ENCODE data around the gene EFL1. TPM values are rescaled to one million over a fixed set of nuclear protein-coding genes. Genes with fewer than 3 reads are reported as not detected.
A peak's percentile ranks its signal among the peaks of the same experiment; 100 is the strongest.
"Not testable (repeated sequence)": the region's sequence is repeated elsewhere in the genome, so short reads cannot be mapped to it uniquely, and the experiment has no call there.

EFL1 gene
- total RNA-seq, 5 donors from 2014 or later (not counting 1 experiment from before 2014, with no cell fraction given) = 16.5 to 22.0 (median 20.1) TPM

DNA sequence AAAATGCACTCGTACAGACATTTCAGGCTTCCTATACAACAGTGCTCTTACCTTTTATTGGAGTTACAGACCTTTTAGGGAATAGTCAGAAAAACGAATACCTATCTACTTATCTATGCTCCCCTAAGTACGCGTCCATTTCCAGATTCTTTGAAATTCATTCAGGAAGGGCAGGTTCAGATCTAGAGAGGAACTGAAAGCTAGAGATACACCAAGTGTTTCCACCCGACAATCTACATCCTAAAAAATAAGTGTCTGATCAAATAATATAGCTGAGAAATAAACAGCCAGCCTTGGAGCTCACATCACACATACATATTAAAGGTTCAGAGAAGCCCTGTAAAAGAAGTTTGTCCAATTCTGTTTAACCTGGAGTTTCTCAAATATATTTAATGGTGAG lies 18.9 kb downstream of the EFL1 start:
- DNase-seq; CTCF ChIA-PET; H3K27me3 ChIP-seq (replicated peaks in 1 of 2; ENCODE audit: control insufficient read depth in 2 of 2, extremely low read depth in 1 of 2, insufficient read depth in 2 of 2, low read length in 1 of 2): not testable (repeated sequence)

DNA sequence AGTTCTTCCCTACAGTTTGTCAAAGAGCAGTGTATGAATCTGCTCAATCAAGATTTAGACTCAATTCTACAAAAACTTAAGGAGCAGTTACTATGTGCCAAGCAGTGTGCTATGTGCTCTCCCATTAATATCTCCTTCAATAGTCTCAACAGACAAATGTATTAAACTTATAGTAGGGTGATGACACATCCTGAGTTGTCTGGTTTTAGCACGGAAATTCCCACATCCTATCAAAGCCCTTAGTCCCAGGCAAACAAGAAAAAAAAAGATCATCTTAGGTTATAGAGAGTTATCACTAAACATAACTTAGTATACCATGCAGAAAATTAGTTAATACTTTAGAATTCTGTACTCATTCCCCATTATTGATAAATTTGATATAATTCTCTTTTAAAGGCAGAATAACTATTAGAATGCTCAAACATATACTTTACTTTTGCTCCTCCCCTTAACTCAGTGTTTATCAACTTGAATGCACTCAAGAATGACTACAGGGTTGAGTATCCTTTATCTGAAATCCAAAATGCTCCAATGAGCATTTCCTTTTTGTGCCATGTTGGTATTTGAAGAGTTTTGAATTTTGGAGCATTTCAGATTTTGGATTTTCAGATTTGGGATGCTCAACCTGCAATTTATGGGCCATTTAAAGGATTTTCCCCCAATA lies 20.6 kb downstream of the EFL1 start:
- Mint-ChIP-seq H3K36me3 (peaks cover 52% of the 10 kb centered on the region), H3K4me1 (peaks cover 8 to 25% (median 10%) of the 10 kb centered on the region in 3 donors), H3K27ac (peak overlapping the region in 1 of 2 donors; percentile 16)
- H3K27me3 ChIP-seq (replicated peaks in 1 of 2; ENCODE audit: control insufficient read depth in 2 of 2, extremely low read depth in 1 of 2, insufficient read depth in 2 of 2, low read length in 1 of 2); ATAC-seq (replicated peaks in 1 of 4); H3K27me3 Mint-ChIP-seq; H3K4me3 Mint-ChIP-seq; H3K4me1 ChIP-seq (ENCODE audit: control insufficient read depth in 1 of 2, extremely low read depth in 1 of 2, insufficient read depth in 2 of 2, low read length in 2 of 2); H3K9me3 Mint-ChIP-seq; CTCF ChIA-PET; DNase-seq; H3K4me3 ChIP-seq (ENCODE audit: control insufficient read depth in 1 of 2, extremely low read depth in 1 of 2, low read length in 1 of 2); H3K9me3 ChIP-seq; POLR2A ChIA-PET; H3K27ac ChIP-seq (ENCODE audit: low read length): not testable (repeated sequence)
- peaks cover 0 to 34% of the 10 kb centered on the region in 2 donors for H3K36me3 ChIP-seq (ENCODE audit: control insufficient read depth in 2 of 2, extremely low read depth in 1 of 2, insufficient read depth in 1 of 2, low read length in 1 of 2)
- no CpG with 5 or more reads among the region's 1 CpG for WGBS (ENCODE audit: insufficient coverage)

More for the DNA sequence above, 18.9 kb downstream of the EFL1 start:
- H3K9me3 Mint-ChIP-seq; H3K27ac ChIP-seq (ENCODE audit: low read length); H3K27ac Mint-ChIP-seq; POLR2A ChIA-PET; ATAC-seq (replicated peaks in 1 of 4); H3K4me1 ChIP-seq (ENCODE audit: control insufficient read depth in 1 of 2, extremely low read depth in 1 of 2, insufficient read depth in 2 of 2, low read length in 2 of 2); H3K4me3 ChIP-seq (ENCODE audit: control insufficient read depth in 1 of 2, extremely low read depth in 1 of 2, low read length in 1 of 2); H3K4me3 Mint-ChIP-seq; H3K9me3 ChIP-seq; H3K27me3 Mint-ChIP-seq: not testable (repeated sequence)
- H3K36me3 ChIP-seq (ENCODE audit: control insufficient read depth in 2 of 2, extremely low read depth in 1 of 2, insufficient read depth in 1 of 2, low read length in 1 of 2) = peaks cover 0 to 30% of the 10 kb centered on the region in 2 donors
- H3K4me1 Mint-ChIP-seq = peaks cover 9 to 29% (median 10%) of the 10 kb centered on the region in 3 donors
- H3K36me3 Mint-ChIP-seq = peaks cover 57% of the 10 kb centered on the region
- no CpG with 5 or more reads among the region's 5 CpGs for WGBS (ENCODE audit: insufficient coverage)

DNA sequence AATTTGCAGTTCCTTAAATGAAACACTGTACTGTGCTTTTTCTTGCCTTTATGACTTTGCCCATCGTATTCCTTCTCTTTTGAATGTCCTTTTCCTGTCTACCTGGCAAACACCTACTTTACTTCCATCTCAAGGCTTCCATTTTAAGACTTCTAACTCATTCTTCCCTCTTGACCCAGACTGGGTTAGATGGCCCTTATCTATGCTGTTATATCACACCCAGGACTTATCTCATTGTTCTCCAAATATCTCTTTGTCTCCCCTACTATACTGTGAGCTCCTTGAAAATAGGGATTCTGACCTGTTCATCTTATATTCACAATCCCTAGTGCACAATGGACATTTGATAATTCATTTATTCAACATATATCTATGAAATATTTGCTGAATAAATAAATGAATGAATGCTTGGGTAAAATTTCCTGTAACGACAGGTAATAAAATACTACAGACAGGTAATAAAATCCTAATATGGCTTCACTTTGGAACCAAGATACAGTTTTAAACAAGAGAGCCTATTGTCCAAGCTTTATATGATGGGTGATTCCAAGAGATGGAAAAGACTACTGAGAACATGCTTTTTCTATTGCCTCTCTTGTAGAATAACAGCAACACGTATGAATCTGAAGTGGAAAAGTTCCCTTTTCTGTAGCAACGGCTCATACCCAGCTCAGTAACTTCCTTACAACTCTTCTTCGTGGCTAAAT lies 22.7 kb downstream of the EFL1 start:
- ChIA-PET POLR2A (interaction anchor here in 1 of 2 donors (0.5 kb wide), 1 partner anchor 32 kb away, joined by 6 read pairs; no protein-coding TSS in a partner anchor), CTCF (no interaction called here)
- Mint-ChIP-seq H3K36me3 (peaks cover 51% of the 10 kb centered on the region), H3K9me3 (no peaks in the 10 kb centered on the region), H3K27me3 (no peaks in the 10 kb centered on the region), H3K4me3 (no peak overlapping the region), H3K27ac (no peak overlapping the region), H3K4me1 (peaks cover 6 to 10% (median 6%) of the 10 kb centered on the region in 3 donors)
- H3K4me3 ChIP-seq (ENCODE audit: control insufficient read depth in 1 of 2, extremely low read depth in 1 of 2, low read length in 1 of 2) = no peak overlapping the region
- no peaks in the 10 kb centered on the region for H3K4me1 ChIP-seq (ENCODE audit: control insufficient read depth in 1 of 2, extremely low read depth in 1 of 2, insufficient read depth in 2 of 2, low read length in 2 of 2)
- 91% methylated on average over 1 of the region's 5 CpGs for WGBS (ENCODE audit: insufficient coverage)
- no peaks in the 10 kb centered on the region for H3K27me3 ChIP-seq (replicated peaks in 1 of 2; ENCODE audit: control insufficient read depth in 2 of 2, extremely low read depth in 1 of 2, insufficient read depth in 2 of 2, low read length in 1 of 2)
- H3K36me3 ChIP-seq (ENCODE audit: control insufficient read depth in 2 of 2, extremely low read depth in 1 of 2, insufficient read depth in 1 of 2, low read length in 1 of 2) = peaks cover 0 to 28% of the 10 kb centered on the region in 2 donors
- ATAC-seq (replicated peaks in 1 of 4) (no peak), DNase-seq (no peak)
- H3K9me3 ChIP-seq = no peaks in the 10 kb centered on the region
- H3K27ac ChIP-seq (ENCODE audit: low read length) = no peak overlapping the region

DNA sequence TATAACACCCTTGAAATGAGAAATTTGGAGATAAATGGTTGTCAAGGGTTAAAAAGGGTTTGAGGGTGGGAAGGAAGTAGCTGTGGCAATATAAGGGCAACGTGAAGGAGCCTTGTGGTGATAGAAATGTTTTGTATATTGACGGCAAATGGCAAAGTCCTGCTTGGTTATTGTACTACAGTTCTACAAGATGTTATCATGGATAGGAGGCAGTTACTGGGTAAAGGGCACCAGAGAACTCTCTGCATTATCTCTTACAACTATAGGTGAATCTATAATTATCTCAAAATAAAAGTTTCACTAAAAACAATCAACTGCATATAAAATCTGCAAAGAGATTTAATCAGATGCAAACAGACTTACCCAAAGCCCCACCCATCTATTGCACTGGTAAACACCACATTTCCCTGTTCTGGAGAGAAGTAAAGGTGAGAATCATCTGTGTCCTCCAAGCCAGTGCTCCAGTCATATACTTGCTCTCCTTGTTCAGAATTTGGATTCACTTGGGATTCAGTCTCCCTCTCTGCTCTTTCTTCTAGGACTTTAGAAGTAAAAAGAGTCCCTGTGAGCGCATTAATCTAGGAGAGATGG lies 24.5 kb downstream of the EFL1 start:
- POLR2A ChIA-PET; H3K4me1 Mint-ChIP-seq; ATAC-seq (replicated peaks in 1 of 4); H3K27ac ChIP-seq (ENCODE audit: low read length); H3K4me3 ChIP-seq (ENCODE audit: control insufficient read depth in 1 of 2, extremely low read depth in 1 of 2, low read length in 1 of 2); H3K27me3 Mint-ChIP-seq; H3K27ac Mint-ChIP-seq; H3K4me1 ChIP-seq (ENCODE audit: control insufficient read depth in 1 of 2, extremely low read depth in 1 of 2, insufficient read depth in 2 of 2, low read length in 2 of 2); H3K9me3 Mint-ChIP-seq; H3K9me3 ChIP-seq; DNase-seq; H3K4me3 Mint-ChIP-seq; CTCF ChIA-PET; H3K27me3 ChIP-seq (replicated peaks in 1 of 2; ENCODE audit: control insufficient read depth in 2 of 2, extremely low read depth in 1 of 2, insufficient read depth in 2 of 2, low read length in 1 of 2): not testable (repeated sequence)
- H3K36me3 Mint-ChIP-seq = peaks cover 47% of the 10 kb centered on the region
- peaks cover 0 to 23% of the 10 kb centered on the region in 2 donors for H3K36me3 ChIP-seq (ENCODE audit: control insufficient read depth in 2 of 2, extremely low read depth in 1 of 2, insufficient read depth in 1 of 2, low read length in 1 of 2)
- no CpG with 5 or more reads among the region's 3 CpGs for WGBS (ENCODE audit: insufficient coverage)

DNA sequence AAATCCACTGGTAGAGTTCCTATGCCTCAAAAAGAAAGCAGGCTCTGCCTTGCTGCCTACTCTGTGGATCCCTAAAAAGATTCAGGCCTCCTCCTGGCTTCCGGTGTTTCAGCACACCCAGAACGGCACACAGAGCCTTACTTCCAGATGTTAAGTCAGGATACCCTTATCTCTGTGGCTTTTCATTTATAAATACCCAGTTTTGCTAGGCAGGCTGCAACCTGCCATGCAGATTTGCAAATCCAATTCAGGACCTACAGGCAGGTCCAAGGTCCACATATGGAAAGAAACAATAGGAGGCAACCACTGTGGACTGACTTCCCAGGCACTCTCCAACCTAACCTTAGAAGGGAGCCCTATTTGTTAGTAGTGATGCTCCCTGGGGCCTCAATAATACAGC lies 30.7 kb downstream of the EFL1 start:
- peaks cover 0 to 12% of the 10 kb centered on the region in 2 donors for H3K36me3 ChIP-seq (ENCODE audit: control insufficient read depth in 2 of 2, extremely low read depth in 1 of 2, insufficient read depth in 1 of 2, low read length in 1 of 2)
- H3K4me3 Mint-ChIP-seq = no peak overlapping the region
- DNase-seq = no peak
- H3K4me3 ChIP-seq (ENCODE audit: control insufficient read depth in 1 of 2, extremely low read depth in 1 of 2, low read length in 1 of 2) = no peak overlapping the region
- H3K36me3 Mint-ChIP-seq = peaks cover 46% of the 10 kb centered on the region
- no peaks in the 10 kb centered on the region for H3K4me1 Mint-ChIP-seq
- 100% methylated on average over 2 of the region's 2 CpGs for WGBS (ENCODE audit: insufficient coverage)
- no peak overlapping the region for H3K27ac ChIP-seq (ENCODE audit: low read length)
- ATAC-seq (replicated peaks in 1 of 4) = no peak
- H3K4me1 ChIP-seq (ENCODE audit: control insufficient read depth in 1 of 2, extremely low read depth in 1 of 2, insufficient read depth in 2 of 2, low read length in 2 of 2) = no peaks in the 10 kb centered on the region
- ChIA-PET CTCF (no interaction called here), POLR2A (no interaction called here)
- H3K9me3 Mint-ChIP-seq = no peaks in the 10 kb centered on the region
- H3K9me3 ChIP-seq = no peaks in the 10 kb centered on the region
- no peaks in the 10 kb centered on the region for H3K27me3 ChIP-seq (replicated peaks in 1 of 2; ENCODE audit: control insufficient read depth in 2 of 2, extremely low read depth in 1 of 2, insufficient read depth in 2 of 2, low read length in 1 of 2)
- no peak overlapping the region for H3K27ac Mint-ChIP-seq
- H3K27me3 Mint-ChIP-seq = no peaks in the 10 kb centered on the region

DNA sequence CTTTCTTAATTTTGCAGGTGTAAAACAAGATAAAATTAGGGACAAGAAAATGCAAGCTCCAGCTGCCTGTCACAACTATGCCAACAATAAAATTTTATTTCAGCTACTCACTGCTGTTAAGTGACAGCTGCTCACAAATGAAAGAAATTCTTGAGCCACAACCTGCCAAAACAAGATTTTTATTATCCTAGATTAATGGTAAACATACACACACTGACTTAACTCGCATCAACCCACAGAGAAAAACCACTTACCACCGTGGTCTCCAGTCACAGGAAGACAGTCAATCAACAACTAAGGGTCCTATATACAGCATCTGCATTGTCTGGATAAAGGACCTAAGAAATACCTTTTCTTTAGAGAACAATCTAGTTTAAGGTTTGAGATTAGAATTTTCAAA lies 31.3 kb downstream of the EFL1 start:
- Histone ChIP-seq H3K4me3 (ENCODE audit: control insufficient read depth in 1 of 2, extremely low read depth in 1 of 2, low read length in 1 of 2) (no peak overlapping the region), H3K4me1 (ENCODE audit: control insufficient read depth in 1 of 2, extremely low read depth in 1 of 2, insufficient read depth in 2 of 2, low read length in 2 of 2) (no peaks in the 10 kb centered on the region), H3K27me3 (replicated peaks in 1 of 2; ENCODE audit: control insufficient read depth in 2 of 2, extremely low read depth in 1 of 2, insufficient read depth in 2 of 2, low read length in 1 of 2) (no peaks in the 10 kb centered on the region), H3K36me3 (ENCODE audit: control insufficient read depth in 2 of 2, extremely low read depth in 1 of 2, insufficient read depth in 1 of 2, low read length in 1 of 2) (peaks cover 0 to 15% of the 10 kb centered on the region in 2 donors), H3K9me3 (no peaks in the 10 kb centered on the region), H3K27ac (ENCODE audit: low read length) (no peak overlapping the region)
- WGBS (ENCODE audit: insufficient coverage) = no CpG with 5 or more reads among the region's 2 CpGs
- no peak for ATAC-seq (replicated peaks in 1 of 4)
- no peaks in the 10 kb centered on the region for H3K9me3 Mint-ChIP-seq
- no peaks in the 10 kb centered on the region for H3K4me1 Mint-ChIP-seq
- H3K27ac Mint-ChIP-seq = no peak overlapping the region
- no peaks in the 10 kb centered on the region for H3K27me3 Mint-ChIP-seq
- no peak overlapping the region for H3K4me3 Mint-ChIP-seq
- peaks cover 47% of the 10 kb centered on the region for H3K36me3 Mint-ChIP-seq
- no peak for DNase-seq
- CTCF ChIA-PET = no interaction called here
- POLR2A ChIA-PET = interaction anchor here in 1 of 2 donors (0.6 kb wide), 1 partner anchor 31 kb away, joined by 4 read pairs; no protein-coding TSS in a partner anchor
